Coronary artery (tissue), 2 donors: ENCODE data around the gene UFSP1.

ENCODE experiments used
- DNase-seq: peaks from one replicate; pipeline ENCODE4 v3.0.0-alpha.2; 2017; ENCODE audit warnings: low spot score
- H3K27ac ChIP-seq, 2 donors: fragments of 200-600 bp; sonication (generic); one replicate each; pipeline ENCODE4 v1.5.1; 2016 to 2019
- H3K4me3 ChIP-seq: fragments of 200-600 bp; sonication (generic); 2 replicates; pipeline ENCODE4 v1.5.1; 2016; ENCODE audit warnings: mild to moderate bottlenecking, moderate library complexity
- CTCF ChIP-seq: fragments of 200-600 bp; sonication (generic); IDR thresholded peaks from one replicate; pipeline ENCODE4 v1.5.1; 2019; ENCODE audit warnings: antibody characterized with exemption

The UFSP1 gene

GRCh38 chr7:100894860-100895700, 5.6 kb upstream of the UFSP1 start:
- peak overlapping the region; percentile 70 for H3K4me3 ChIP-seq
- H3K27ac ChIP-seq = peak overlapping the region in 1 of 2 donors; percentile 22
- DNase-seq = no peak
- TF ChIP-seq CTCF = peak; percentile 80

GRCh38 chr7:100893910-100894721, 4.6 kb upstream of the UFSP1 start:
- no peak for DNase-seq
- H3K27ac ChIP-seq = peak overlapping the region in 1 of 2 donors; percentile 22
- H3K4me3 ChIP-seq = peak overlapping the region; percentile 70
- TF ChIP-seq CTCF = no peak

GRCh38 chr7:100893318-100893895, 3.9 kb upstream of the UFSP1 start:
- Histone ChIP-seq H3K27ac (no peak overlapping the region), H3K4me3 (no peak overlapping the region)
- no peak for TF ChIP-seq CTCF
- DNase-seq = no peak

- no peak for DNase-seq
Measured at GRCh38 chr7:100892364-100893317, 3.1 kb upstream of the UFSP1 start.

GRCh38 chr7:100891568-100892247, 2.2 kb upstream of the UFSP1 start:
- Histone ChIP-seq H3K4me3 (peak overlapping the region; percentile 86), H3K27ac (no peak overlapping the region)
- no peak for DNase-seq
- TF ChIP-seq CTCF = no peak

More at GRCh38 chr7:100892364-100893317, 3.1 kb upstream of the UFSP1 start:
- TF ChIP-seq CTCF = no peak
- Histone ChIP-seq H3K27ac (no peak overlapping the region), H3K4me3 (no peak overlapping the region)
